ENCODE data around the gene SLC47A1. TPM values are rescaled to one million over a fixed set of nuclear protein-coding genes. Genes with fewer than 3 reads are reported as not detected.
"Not testable (repeated sequence)": the region's sequence is repeated elsewhere in the genome, so short reads cannot be mapped to it uniquely, and the experiment has no call there.

The SLC47A1 gene
- total and polyA plus RNA-seq, 12 donors: 0.62 to 20.3 (median 6.7) TPM

DNA sequence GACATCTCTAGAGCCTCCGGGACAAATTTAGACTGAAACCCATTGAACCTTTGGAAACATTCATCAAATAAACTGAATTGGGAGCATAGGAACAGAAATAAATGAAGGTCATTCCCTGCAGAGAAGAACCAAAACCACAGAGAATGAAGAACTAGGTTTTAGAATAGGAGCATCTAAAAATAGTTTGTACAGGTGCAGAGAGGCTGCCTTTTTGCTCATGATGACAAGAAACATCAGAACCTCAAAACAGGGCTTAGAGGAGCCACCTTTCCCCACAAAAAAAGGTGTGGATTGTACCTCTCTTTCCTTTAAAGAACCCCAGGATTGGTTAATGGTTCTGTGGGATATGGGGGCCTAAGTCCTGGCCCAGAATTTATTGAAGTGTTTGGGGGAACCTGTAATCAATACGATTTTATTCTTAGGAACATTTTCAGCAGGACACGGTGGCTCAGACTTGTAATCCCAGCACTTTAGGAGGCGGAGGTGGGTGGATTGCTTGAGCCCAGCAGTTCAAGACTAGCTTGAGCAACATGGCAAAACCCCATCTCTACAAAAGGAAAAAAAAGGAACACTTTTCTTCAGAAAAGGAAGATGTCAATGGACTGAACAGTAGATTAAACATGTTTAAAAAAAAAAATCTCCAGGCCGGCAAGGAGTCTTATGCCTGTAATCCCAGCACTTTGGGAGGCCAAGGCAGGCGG, 37.7 kb upstream of the SLC47A1 start:
- no peak overlapping the region for H3K4me3 ChIP-seq
- intact Hi-C loops (cut with DNase I): loop anchor here in 1 of 10 donors (10.0 kb wide), 1 partner anchor 59 kb away; no protein-coding TSS in a partner anchor
- H3K36me3 ChIP-seq: no peaks in the 10 kb centered on the region
- peaks cover 0 to 5% (median 0%) of the 10 kb centered on the region in 7 donors for H3K27me3 ChIP-seq
- no peaks in the 10 kb centered on the region for H3K4me1 ChIP-seq
- 92 to 94% methylated on average over 6 of the region's 6 CpGs for WGBS, 2 donors
- ATAC-seq (no peak), DNase-seq (no peak)
- no peaks in the 10 kb centered on the region for H3K9me3 ChIP-seq
- no peak for TF ChIP-seq CTCF (IDR thresholded peaks at IDR 0.05)
- H3K27ac ChIP-seq: no peak overlapping the region

DNA sequence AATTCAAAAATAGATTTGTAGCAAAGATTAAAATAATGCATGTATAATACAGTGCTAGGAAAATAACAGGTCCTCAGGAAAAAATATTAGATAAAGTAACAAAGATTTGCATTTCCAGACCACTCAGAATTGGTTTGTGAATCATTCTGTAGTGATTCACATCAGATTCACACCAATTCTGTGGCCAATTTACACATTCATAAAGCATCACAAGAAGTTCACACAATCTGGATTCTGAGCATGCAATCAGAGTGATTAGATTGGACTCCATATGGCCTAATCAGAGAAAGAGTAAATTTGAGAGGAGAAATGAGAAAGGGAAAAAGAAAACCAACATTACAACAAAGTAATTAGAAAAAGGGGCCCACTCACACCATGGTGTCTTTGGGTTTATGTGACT, 36.0 kb upstream of the SLC47A1 start:
- no peaks in the 10 kb centered on the region for H3K36me3 ChIP-seq
- no peaks in the 10 kb centered on the region for H3K9me3 ChIP-seq
- no peak overlapping the region for H3K4me3 ChIP-seq
- intact Hi-C loops (cut with DNase I): loop anchor here in 1 of 10 donors (10.0 kb wide), 1 partner anchor 57 kb away; no protein-coding TSS in a partner anchor
- no peak for DNase-seq
- TF ChIP-seq CTCF (IDR thresholded peaks at IDR 0.05): no peak
- H3K27me3 ChIP-seq: peaks cover 0 to 5% (median 0%) of the 10 kb centered on the region in 7 donors
- no peak for ATAC-seq
- H3K4me1 ChIP-seq: no peaks in the 10 kb centered on the region
- H3K27ac ChIP-seq: no peak overlapping the region

DNA sequence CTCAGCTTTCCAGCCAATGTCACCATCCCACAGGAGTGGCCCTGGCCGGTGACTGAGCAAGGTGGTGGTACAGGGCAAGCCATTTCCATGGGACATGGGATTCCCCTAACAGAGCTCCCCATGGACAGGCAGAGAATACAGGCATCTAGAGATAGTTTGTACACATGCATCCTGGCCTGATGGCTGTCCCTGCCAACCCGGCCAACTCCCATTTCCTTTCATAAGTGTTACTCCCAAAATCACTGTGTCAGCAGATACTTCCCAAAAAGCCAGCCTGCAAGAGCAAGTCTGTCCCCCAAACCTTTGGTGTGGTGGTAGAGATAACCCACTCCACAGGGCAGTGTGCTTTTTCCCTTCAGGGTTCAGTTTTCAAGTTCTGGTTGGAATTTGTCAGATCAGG, 32.4 kb upstream of the SLC47A1 start:
- 66 to 74% methylated on average over 2 of the region's 2 CpGs for WGBS, 2 donors
- no peak for TF ChIP-seq CTCF (IDR thresholded peaks at IDR 0.05)
- intact Hi-C loops (cut with DNase I): loop anchor here in 2 of 10 donors (10.0 kb wide), 1 partner anchor 136 kb away; the partner anchor contains the start of gene B9D1 (in 2 of the 2)
- no peaks in the 10 kb centered on the region for H3K9me3 ChIP-seq
- H3K36me3 ChIP-seq: no peaks in the 10 kb centered on the region
- H3K27ac ChIP-seq: no peak overlapping the region
- no peak overlapping the region for H3K4me3 ChIP-seq
- peak in 1 of 8 donors; percentile 10 for ATAC-seq
- peaks cover 0 to 5% (median 0%) of the 10 kb centered on the region in 7 donors for H3K27me3 ChIP-seq
- H3K4me1 ChIP-seq: no peaks in the 10 kb centered on the region
- no peak for DNase-seq

- ATAC-seq: no peak
- Histone ChIP-seq H3K36me3 (no peaks in the 10 kb centered on the region), H3K27me3 (peaks cover 0 to 5% (median 0%) of the 10 kb centered on the region in 7 donors), H3K4me3 (no peak overlapping the region), H3K27ac (no peak overlapping the region), H3K4me1 (no peaks in the 10 kb centered on the region), H3K9me3 (no peaks in the 10 kb centered on the region)
- intact Hi-C loops (cut with DNase I): loop anchor here in 2 of 10 donors (10.0 kb wide), 1 partner anchor 138 kb away; the partner anchor contains the start of gene B9D1 (in 2 of the 2)
- WGBS, 2 donors: 82 to 83% methylated on average over 9 of the region's 9 CpGs
- TF ChIP-seq CTCF (IDR thresholded peaks at IDR 0.05): no peak
- no peak for DNase-seq
These were observed 31.1 kb upstream of the SLC47A1 start for GRCh38 chr17:19502517-19502916.

DNA sequence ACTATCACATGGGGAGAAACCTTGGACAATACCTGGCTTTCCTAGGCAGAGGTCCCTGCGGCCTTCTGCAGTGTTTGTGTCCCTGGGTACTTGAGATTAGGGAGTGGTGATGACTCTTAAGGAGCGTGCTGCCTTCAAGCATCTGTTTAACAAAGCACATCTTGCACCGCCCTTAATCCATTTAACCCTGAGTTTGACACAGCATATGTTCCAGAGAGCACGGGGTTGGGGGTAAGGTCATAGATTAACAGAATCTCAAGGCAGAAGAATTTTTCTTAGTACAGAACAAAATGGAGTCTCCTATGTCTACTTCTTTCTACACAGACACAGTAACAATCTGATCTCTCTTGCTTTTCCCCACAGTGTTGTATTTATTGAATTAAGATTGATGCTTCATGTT, 28.1 kb upstream of the SLC47A1 start:
- not testable (repeated sequence) for H3K9me3 ChIP-seq, H3K4me1 ChIP-seq, H3K36me3 ChIP-seq, ATAC-seq, H3K27me3 ChIP-seq, DNase-seq, H3K27ac ChIP-seq, H3K4me3 ChIP-seq
- intact Hi-C loops (cut with DNase I): loop anchor here in 4 of 10 donors (5.0 to 10.0 kb wide), 2 partner anchors 141 to 142 kb away; partner anchors contain the start of genes ALDH3A2 (in 2 of the 4) and B9D1 (in 2 of the 4)
- whole genome bisulfite sequencing, 2 donors: 75 to 80% methylated on average over 2 to 3 of the region's 4 CpGs
